ENCODE results near the gene MBNL1. TPM values are rescaled to one million over a fixed set of nuclear protein-coding genes. Genes with fewer than 3 reads are reported as not detected.
"Not testable (repeated sequence)": the region's sequence is repeated elsewhere in the genome, so short reads cannot be mapped to it uniquely, and the experiment has no call there.

MBNL1 gene
- total RNA-seq, 1 experiment from 2014 or later = 90.5 TPM

GRCh38 chr3:152319831-152320617, 51.3 kb downstream of the MBNL1 start:
- H3K4me3 ChIP-seq = no peak overlapping the region
- DNase-seq = no peak
- no peaks in the 10 kb centered on the region for H3K9me3 ChIP-seq (replicated peaks)
- no peaks in the 10 kb centered on the region for H3K27me3 ChIP-seq
- H3K27ac ChIP-seq = no peak overlapping the region
- no peaks in the 10 kb centered on the region for H3K4me1 ChIP-seq
- H3K36me3 ChIP-seq = 0 out of 2 replicates have a peak, but pooled peaks cover 4% of the 10 kb centered on the region

DNA sequence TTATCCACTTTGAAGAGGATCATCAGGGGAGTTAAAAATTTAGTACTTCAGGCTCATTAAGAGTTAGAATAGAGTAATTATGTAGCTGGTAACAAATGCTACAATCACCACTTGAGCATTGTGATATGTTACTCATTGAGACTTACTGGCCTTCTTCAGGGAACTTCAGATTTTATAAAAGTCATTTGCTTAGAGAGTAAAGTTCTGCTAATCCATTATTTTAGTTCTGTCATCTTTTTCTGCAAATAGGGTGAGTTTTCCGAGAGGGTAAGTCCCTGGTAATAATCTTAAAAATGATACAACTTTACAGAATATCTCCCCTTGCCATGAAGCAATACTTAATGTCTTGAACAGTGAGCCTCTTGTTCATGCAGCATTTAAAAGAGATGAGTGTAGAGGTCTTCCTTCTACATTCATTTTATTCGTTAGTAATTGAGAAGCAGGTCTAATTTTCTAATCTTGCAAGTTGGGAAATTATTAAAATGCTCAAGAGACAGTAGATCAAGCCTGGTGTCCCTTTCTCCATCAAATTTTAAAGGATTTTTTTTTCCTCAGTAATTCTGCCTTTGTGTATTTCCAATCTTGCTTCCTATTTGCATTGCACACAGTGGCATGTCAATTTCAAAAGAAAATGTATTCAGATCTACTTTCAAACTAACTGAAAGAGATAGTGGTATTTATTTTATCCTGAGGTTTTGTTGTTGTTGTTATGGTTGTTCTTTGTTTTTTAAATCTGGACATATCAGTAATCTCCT, 52.6 kb downstream of the MBNL1 start:
- Histone ChIP-seq H3K27ac (no peak overlapping the region), H3K36me3 (peaks cover 8% of the 10 kb centered on the region; the same call in 1 of the 2 replicates), H3K9me3 (replicated peaks) (0 out of 2 replicates have a peak, but pooled peaks cover 5% of the 10 kb centered on the region), H3K4me1 (no peaks in the 10 kb centered on the region), H3K27me3 (no peaks in the 10 kb centered on the region), H3K4me3 (no peak overlapping the region)
- DNase-seq = no peak

DNA sequence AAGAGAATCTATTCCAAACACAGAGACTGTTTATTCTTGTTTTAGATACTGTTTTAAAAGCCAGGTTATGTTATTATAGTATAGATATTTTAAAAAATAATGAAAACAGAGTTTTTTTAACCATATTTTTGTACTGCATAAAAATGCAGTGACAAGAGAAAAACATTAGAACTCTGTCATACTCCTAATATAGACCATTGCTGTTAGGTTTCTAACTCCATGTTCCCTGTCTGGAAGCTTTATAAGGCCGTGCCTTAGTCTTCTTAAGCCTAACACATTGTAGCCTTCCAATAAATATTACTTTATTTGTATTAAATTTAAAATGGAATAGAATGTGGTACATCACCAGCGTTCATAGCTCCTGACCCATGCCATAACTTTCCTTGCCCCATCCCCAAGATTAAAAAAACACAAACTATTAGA, 53.2 kb downstream of the MBNL1 start:
- no peaks in the 10 kb centered on the region for H3K27me3 ChIP-seq
- 0 out of 2 replicates have a peak, but pooled peaks cover 5% of the 10 kb centered on the region for H3K9me3 ChIP-seq (replicated peaks)
- DNase-seq = no peak
- no peaks in the 10 kb centered on the region for H3K4me1 ChIP-seq
- no peak overlapping the region for H3K4me3 ChIP-seq
- H3K27ac ChIP-seq = no peak overlapping the region
- peaks cover 8% of the 10 kb centered on the region; the same call in 1 of the 2 replicates for H3K36me3 ChIP-seq

- H3K27me3 ChIP-seq = no peaks in the 10 kb centered on the region
- H3K9me3 ChIP-seq (replicated peaks) = 0 out of 2 replicates have a peak, but pooled peaks cover 5% of the 10 kb centered on the region
- H3K27ac ChIP-seq = no peak overlapping the region
- no peaks in the 10 kb centered on the region for H3K4me1 ChIP-seq
- H3K4me3 ChIP-seq = no peak overlapping the region
- peaks cover 8% of the 10 kb centered on the region; the same call in 1 of the 2 replicates for H3K36me3 ChIP-seq
- DNase-seq = no peak
Observed at GRCh38 chr3:152322756-152323155, 54.0 kb downstream of the MBNL1 start.

DNA sequence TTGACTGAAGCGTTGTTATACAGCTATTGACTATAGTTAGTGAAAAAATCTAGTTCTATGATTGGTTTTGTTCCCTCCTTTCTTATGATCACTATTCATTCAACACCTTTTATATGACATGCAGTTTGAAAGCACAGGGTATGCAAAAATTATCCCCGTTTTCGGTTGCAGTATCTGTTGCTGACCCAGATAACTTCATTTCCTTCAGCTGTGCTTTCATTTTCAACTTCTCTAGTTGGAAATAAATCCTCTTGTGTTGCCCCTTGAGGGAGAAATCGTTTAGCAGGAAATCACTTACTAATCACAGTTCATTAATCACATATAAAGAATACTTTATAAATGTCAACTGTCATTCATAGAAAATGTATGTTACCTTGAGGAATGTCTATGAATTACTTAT, 55.1 kb downstream of the MBNL1 start:
- Histone ChIP-seq H3K36me3 (peaks cover 8% of the 10 kb centered on the region; the same call in 1 of the 2 replicates), H3K27ac (no peak overlapping the region), H3K27me3 (no peaks in the 10 kb centered on the region), H3K4me3 (no peak overlapping the region), H3K9me3 (replicated peaks) (0 out of 2 replicates have a peak, but pooled peaks cover 5% of the 10 kb centered on the region), H3K4me1 (no peaks in the 10 kb centered on the region)
- DNase-seq = no peak

DNA sequence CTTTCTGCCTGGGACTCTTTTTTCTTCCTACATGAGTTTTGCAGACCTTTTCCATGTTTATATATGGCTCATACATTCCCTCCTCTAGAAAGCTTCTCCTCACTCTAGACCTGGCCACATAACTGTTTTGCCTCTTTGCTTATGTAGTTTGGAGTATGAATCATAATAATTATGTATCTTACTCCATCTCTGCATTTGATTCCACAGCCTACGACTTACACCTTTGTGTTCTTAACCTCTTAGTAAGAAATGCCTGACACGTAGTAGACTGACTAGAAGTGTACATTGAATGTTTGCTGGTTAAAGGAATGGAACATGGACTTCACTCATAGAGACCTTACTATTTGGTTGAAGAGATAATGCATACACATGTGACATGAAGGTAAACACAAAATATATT, 56.4 kb downstream of the MBNL1 start:
- no peak overlapping the region for H3K4me3 ChIP-seq
- peaks cover 5% of the 10 kb centered on the region; the same call in 1 of the 2 replicates for H3K36me3 ChIP-seq
- H3K27me3 ChIP-seq = no peaks in the 10 kb centered on the region
- DNase-seq = no peak
- H3K9me3 ChIP-seq (replicated peaks) = 0 out of 2 replicates have a peak, but pooled peaks cover 5% of the 10 kb centered on the region
- H3K27ac ChIP-seq = no peak overlapping the region
- no peaks in the 10 kb centered on the region for H3K4me1 ChIP-seq

- H3K27ac ChIP-seq = no peak overlapping the region
- no peaks in the 10 kb centered on the region for H3K27me3 ChIP-seq
- DNase-seq = no peak
- H3K4me3 ChIP-seq = no peak overlapping the region
- 0 out of 2 replicates have a peak, but pooled peaks cover 5% of the 10 kb centered on the region for H3K9me3 ChIP-seq (replicated peaks)
- peaks cover 5% of the 10 kb centered on the region; the same call in 1 of the 2 replicates for H3K36me3 ChIP-seq
- no peaks in the 10 kb centered on the region for H3K4me1 ChIP-seq
Observed at GRCh38 chr3:152327203-152327602, 58.5 kb downstream of the MBNL1 start.

DNA sequence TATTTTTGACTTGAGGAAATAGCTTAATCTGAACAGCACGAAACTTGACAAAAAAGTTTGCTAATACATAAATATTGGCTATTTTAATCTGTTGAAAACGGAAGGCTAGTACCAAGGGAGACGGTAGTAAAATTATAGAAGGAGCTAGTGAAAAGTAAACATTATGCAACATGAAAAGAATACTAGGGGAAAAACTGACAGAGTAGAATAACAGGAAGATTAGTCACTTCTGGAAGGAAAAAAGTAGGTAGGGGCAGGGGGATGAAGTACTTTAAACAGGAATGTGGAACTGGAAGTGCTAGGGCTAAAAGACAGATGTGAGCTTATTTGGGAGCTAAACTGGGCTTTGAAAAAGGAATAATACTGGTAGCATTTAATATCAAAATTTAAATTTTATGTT, 60.1 kb downstream of the MBNL1 start:
- Histone ChIP-seq H3K4me1 (no peaks in the 10 kb centered on the region), H3K4me3 (no peak overlapping the region), H3K27ac (no peak overlapping the region), H3K36me3 (peaks cover 5% of the 10 kb centered on the region; the same call in 1 of the 2 replicates), H3K27me3 (no peaks in the 10 kb centered on the region), H3K9me3 (replicated peaks) (0 out of 2 replicates have a peak, but pooled peaks cover 5% of the 10 kb centered on the region)
- DNase-seq = no peak

DNA sequence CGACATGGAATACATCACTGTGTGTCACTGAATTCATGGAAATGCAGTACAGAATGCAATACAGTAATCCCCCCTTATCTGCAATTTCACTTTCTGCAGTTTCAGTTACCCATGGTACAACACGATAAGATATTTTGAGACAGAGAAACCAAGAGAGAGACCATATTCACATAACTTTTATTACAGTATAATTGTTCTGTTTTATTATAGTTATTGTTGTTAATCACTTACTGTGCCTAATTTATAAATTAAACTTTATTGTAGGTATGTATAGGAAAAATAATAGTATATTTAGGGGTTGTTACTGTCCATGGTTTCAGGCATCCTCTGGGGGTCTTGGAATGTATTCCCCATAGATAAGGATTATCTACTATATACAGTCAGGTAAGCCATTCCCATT, 61.8 kb downstream of the MBNL1 start:
- 0 out of 2 replicates have a peak, but pooled peaks cover 5% of the 10 kb centered on the region for H3K9me3 ChIP-seq (replicated peaks)
- DNase-seq = no peak
- H3K4me1 ChIP-seq = no peaks in the 10 kb centered on the region
- H3K4me3 ChIP-seq = no peak overlapping the region
- H3K27ac ChIP-seq = no peak overlapping the region
- H3K36me3 ChIP-seq = peaks cover 5% of the 10 kb centered on the region; the same call in 1 of the 2 replicates
- H3K27me3 ChIP-seq = no peaks in the 10 kb centered on the region

- Histone ChIP-seq H3K4me3 (no peak overlapping the region), H3K4me1 (no peaks in the 10 kb centered on the region), H3K27ac (no peak overlapping the region), H3K9me3 (replicated peaks) (0 out of 2 replicates have a peak, but pooled peaks cover 3% of the 10 kb centered on the region), H3K27me3 (no peaks in the 10 kb centered on the region), H3K36me3 (peaks cover 3% of the 10 kb centered on the region; the same call in 1 of the 2 replicates)
- DNase-seq = no peak
Observed at GRCh38 chr3:152331018-152331541, 62.4 kb downstream of the MBNL1 start.

GRCh38 chr3:152331998-152332397, 63.3 kb downstream of the MBNL1 start:
- no peaks in the 10 kb centered on the region for H3K27me3 ChIP-seq
- no peak for DNase-seq
- H3K4me1 ChIP-seq = no peaks in the 10 kb centered on the region
- no peaks in the 10 kb centered on the region for H3K36me3 ChIP-seq
- H3K9me3 ChIP-seq (replicated peaks) = no peaks in the 10 kb centered on the region
- H3K27ac ChIP-seq = no peak overlapping the region
- no peak overlapping the region for H3K4me3 ChIP-seq

DNA sequence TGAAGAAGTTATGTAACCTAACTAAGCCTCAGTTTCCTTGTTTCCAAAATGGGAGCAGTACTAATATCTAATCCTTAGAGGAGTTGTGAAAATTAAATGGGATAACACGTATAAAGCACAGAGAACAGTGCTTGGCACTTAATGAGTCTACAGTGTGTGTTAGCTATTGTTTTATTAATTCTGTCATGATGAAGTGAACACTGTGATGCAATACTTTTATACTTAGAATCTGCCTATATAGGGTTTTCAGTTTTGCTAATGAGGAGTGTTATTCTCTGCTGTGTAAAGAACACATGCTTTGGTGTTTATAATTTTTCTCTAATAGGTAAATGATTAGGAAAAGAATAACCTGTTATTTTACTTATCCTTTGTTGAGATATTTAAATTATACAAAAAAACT, 65.2 kb downstream of the MBNL1 start:
- Histone ChIP-seq H3K27ac (no peak overlapping the region), H3K36me3 (no peaks in the 10 kb centered on the region)

GRCh38 chr3:152334761-152335160, 66.0 kb downstream of the MBNL1 start:
- no peaks in the 10 kb centered on the region for H3K27me3 ChIP-seq
- no peak overlapping the region for H3K4me3 ChIP-seq
- no peaks in the 10 kb centered on the region for H3K36me3 ChIP-seq

More for the DNA sequence above, 65.2 kb downstream of the MBNL1 start:
- H3K27me3 ChIP-seq = no peaks in the 10 kb centered on the region
- no peak overlapping the region for H3K4me3 ChIP-seq
- no peak for DNase-seq
- no peaks in the 10 kb centered on the region for H3K9me3 ChIP-seq (replicated peaks)
- no peaks in the 10 kb centered on the region for H3K4me1 ChIP-seq

DNA sequence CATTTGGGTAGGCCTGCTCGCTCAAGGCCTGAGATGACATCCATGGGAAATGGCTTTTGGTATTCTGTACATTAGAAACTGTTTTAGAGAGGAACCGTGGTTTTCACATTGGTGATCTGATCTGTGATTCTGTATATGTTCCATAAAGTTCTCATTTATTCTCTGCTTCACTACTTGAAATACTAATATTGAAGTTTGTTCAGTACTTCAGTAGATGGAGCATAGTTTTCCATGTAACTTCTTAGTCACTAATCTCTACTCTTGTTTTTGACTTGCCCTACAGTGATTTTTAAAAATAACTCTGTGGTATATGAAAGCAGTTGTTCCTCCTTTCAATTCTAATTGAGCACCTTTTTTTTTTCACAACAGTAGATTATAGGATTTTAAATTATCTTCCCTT, 66.5 kb downstream of the MBNL1 start:
- Histone ChIP-seq H3K27me3 (no peaks in the 10 kb centered on the region), H3K27ac (no peak overlapping the region), H3K36me3 (no peaks in the 10 kb centered on the region), H3K4me1 (no peaks in the 10 kb centered on the region), H3K4me3 (no peak overlapping the region), H3K9me3 (replicated peaks) (no peaks in the 10 kb centered on the region)
- DNase-seq = no peak

More at GRCh38 chr3:152334761-152335160, 66.0 kb downstream of the MBNL1 start:
- Histone ChIP-seq H3K9me3 (replicated peaks) (no peaks in the 10 kb centered on the region), H3K27ac (no peak overlapping the region), H3K4me1 (no peaks in the 10 kb centered on the region)
- DNase-seq = no peak

GRCh38 chr3:152337337-152337736, 68.6 kb downstream of the MBNL1 start:
- H3K27me3 ChIP-seq; H3K4me1 ChIP-seq; DNase-seq; H3K9me3 ChIP-seq (replicated peaks); H3K4me3 ChIP-seq; H3K36me3 ChIP-seq; H3K27ac ChIP-seq: not testable (repeated sequence)
